Stimulated activated CD4-positive, alpha-beta T cell treated with anti-CD3 and anti-CD28 coated beads, Interleukin-15, amount 100 ng/mL, for 48 hours (primary cell): ENCODE results near the gene FGFR3.
"Not testable (repeated sequence)": the region's sequence is repeated elsewhere in the genome, so short reads cannot be mapped to it uniquely, and the experiment has no call there.

ENCODE experiments used
- DNase-seq, 2 donors: peaks; one replicate each; pipeline ENCODE4 v3.0.0-alpha.2; 2020; ENCODE audit warnings: low read depth in 2 of 2

FGFR3 gene

DNA sequence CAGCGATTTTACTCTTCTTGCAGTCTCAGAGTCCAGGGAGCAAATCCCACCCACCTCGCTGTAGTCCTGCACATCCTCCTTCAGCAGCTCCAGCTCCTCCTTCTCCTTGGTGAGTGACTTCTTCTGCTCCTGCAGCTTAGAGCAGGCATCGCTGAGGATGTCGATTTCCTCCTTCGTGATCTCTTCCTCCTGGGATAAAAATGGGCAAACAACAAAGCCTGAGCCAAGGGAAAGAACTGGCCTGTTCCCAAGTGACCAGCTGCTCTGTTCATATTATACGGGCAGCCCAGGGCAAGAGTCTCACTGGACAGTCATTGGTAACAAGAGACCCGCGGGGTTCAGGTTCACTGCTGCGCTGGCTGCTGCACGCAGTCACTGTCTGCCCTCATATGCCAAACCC, 26.2 kb downstream of the FGFR3 start:
- no peak for DNase-seq

DNA sequence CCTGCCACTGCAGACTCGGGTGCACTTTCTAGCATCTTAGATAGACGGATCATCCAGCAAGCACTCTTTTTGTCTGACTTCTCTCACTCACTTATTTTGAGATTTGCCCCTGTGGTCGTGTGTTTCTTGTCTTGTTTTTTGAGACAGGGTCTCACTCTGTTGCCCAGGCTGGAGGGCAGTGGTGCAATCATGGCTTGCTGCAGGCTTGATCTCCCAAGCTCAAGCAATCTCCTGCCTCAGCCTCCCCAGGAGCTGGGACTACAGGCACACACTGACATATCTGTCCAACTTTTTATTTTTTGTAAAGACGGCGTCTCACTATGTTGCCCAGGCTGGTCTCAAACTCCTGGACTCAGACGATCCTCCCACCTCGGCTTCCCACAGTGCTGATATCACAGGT, 26.7 kb downstream of the FGFR3 start:
- no peak for DNase-seq

DNA sequence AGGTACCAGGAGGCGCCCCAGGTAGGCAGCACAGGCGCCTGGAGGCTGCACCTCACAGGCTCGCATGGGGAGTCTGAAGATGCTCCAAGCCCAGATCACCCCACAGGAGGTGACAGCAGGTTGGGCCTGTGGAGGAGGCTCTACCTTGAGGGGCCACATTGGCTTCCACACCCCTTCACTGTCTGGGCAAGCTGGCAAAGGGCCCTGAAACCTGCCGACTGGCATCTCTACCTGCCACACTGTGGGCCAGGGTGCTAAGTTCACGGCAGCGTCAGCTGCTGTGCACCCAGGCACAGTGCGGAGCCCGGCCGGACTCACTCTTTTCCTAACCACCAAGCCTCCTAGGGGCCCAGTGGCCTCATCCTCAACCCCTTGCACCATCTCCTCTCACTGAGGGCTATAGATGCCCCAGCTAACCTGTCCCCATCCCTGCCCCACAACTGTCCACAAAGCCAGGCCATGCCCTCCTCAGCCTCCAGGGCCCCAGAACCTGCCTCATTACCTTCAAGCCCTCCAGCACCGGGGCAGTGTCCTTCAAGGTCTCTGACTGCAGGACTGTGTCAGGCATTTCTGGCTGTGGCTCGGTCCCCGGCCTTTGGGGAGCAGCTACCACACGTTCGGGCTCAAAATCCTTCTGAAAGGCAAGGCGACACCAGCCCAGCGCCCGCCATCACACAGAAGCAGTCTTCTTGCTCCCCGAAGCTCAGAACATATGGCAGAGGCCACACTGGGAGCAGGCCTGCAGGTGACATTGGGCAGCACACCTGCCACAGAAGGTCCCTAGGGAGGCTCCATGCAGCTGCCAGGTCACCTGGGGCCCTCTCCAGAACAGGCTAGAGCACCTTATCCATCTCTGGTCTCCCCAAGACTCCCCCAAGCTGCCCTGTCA, 28.8 kb downstream of the FGFR3 start:
- no peak for DNase-seq

DNA sequence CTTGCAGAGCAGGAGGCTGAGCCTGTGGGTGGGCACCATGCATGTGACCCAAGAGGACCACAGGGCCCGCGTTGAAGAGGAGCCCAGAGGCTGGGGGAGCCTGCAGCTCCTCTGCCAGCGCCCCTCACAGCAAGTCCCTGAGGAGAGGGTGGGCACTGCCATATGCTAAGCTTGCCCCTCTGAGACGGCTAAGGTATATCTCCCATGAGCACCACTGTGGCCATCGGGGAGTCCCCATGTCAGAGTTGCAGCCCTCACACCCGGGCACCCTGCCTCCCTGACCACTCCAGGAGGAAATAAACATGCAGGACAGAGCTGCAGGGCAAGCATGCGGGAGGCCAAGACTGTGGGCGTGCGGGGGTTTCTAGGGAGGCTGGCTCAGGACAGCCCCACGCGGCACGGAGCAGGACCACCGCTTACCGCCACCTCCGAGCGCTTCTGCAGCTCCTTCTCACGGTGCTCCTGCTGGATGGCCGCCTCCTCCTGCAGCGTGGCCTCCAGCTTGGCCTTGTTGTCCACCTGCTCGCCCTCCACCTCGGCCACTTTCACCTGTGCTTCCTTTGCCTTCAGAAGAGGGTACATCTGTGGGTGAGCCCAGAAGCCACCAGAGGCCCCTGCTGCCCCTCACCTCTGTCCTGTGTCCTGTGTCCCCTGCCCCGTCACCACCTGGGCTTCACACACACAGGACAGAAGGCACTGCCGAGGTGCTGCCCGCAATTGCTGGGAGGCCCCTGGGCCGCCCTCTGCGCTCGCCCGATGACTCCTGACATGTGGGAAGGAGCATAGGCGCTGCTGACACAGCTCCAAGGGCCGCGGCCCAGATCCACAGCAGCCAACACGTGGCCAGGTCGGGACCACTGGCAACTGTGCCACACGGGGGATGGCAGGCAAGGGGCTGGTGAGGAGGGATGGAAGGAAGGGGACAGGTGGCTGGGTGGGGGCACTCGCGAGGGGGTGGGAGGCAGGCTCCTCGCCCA, 29.8 kb downstream of the FGFR3 start:
- DNase-seq, result no peak

DNA sequence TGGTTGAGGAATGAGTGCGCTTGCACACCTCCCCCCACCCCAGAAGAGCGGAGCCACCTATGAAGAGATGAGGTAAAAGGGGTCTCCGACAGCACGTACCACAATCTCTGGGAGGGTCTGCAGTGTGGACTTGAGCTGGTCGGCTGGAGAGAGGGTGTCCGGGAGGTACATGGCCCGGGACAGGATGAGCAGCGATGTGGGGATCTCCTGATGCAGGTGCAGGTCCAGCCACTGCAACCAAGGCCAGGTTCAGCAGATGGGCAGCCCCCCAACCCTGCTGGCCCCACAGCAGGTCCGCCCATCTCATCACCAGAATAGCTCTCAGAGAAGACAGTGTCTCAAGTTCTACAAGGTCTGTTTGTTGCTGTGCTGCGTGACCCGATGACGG, 30.4 kb downstream of the FGFR3 start:
- DNase-seq, result no peak

DNA sequence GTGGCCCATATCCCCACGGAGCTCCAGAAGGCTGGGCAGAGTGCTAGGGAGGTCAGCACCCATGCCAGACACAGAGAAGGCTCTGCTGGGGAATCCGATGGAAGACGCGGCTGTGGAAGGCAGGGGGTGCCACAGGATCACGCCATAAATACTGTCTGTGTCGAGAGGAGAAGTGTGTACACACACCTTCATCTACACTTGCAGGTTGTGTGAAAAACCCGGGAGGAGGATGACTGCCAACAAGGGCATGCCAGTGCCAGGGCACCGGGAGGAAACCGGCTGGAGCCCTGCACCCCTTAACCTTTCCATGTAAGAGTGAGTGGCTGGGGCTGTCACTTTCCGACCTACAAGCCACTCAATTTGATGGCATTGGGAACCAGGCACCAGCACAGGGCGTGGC, 31.7 kb downstream of the FGFR3 start:
- DNase-seq, result no peak

DNA sequence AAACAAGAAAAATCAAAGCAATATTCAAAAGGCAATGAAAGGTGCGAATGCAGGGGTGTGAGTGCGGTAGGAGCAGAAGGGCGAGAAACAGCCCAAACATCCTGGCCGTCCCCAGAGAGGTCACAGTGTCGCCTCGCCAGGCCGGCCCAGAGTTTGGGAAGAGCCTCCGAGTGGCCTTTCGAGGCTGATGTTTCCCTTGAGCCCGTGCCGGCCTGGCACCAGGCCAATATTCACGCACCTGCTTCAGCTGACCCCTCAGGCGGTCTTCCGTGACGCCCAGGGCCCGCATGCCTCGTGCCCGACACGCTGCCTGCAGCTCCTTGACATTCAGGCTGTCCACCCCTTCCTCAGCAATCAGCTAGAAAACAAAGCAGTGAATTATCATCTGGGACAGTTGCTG, 32.2 kb downstream of the FGFR3 start:
- no peak for DNase-seq

DNA sequence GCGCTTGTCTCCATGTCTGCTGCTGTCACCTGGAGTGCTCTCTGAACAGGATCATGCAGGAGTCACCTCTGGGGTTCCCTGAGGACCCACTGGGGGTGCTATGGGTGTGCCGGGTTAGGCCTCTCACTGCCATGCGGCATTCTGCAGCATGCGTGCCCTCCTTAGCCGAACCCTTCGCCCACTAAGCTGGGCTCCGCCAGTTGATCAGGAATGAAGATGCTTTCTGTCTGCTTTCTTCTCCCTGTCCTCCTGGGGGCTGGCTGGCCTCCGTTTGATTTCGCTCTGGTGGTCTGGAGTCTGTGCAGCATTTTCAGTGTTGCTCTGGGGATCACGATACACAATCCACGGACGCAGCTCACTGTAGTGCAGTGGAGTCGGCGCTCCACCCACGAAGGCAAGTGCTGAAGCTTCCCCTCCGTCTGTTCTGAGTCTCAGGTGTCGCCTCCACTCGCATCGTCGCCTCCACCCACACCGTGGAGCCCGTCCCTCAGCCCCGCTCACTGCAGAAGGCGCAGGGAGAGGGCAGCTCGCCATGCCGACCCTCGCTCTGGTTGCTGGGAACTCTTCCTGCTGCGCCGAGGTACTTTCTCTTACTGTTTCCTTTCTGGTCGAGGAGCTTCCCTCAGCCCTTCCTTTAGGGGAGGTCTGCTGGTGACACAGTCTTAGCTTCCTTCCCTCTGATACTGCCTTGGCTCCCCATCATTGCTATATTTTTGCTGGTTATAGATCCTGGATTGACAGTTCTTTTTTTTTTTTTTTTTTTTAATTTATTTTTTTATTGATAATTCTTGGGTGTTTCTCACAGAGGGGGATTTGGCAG, 33.6 kb downstream of the FGFR3 start:
- DNase-seq, result no peak

DNA sequence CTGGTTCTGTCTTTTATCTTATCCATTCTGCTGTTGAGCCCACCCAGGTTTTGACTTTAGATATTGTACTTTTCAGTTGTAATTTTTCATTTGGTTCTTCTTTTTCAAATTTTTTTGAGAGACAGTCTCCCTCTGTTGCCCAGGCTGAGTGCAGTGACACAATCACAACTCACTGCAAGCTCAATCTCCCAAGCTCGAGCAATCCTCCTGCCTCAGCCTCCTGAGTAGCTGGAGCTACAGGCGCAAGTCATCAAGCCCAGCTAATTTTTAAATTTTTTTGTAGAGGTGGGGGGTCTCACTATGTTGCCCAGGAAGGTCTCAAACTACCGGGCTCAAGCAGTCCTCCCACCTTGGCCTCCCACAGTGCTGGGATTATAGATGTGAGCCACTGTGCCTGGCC, 37.1 kb downstream of the FGFR3 start:
- no peak for DNase-seq

DNA sequence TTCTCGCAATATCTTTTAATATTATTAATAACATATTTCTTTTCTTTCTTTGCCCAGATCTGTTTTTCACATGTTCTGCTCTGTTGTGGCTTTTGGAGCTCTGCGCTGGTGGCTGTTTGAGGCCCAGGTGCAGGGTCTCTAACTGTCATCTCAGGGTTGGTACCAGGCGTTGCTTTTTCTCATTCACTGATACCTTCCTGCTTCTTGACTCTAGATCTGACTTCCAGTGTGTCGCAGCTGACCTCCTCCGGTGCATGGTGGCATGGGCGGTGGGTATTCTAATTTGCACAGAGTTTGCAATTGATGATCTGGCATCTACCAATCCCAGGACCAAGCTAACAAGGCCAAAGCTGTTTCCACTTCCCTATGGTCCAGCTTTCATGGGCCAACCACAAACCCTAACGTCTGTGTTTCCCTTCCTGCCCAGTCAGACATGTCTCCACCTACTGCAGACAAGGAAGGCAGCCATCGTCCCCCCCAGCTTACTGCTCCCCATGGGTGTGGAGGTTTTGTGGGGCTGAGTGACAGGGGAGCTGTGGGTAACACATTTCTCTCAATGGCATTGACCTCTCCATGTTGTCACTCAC, 37.6 kb downstream of the FGFR3 start:
- DNase-seq, result no peak

DNA sequence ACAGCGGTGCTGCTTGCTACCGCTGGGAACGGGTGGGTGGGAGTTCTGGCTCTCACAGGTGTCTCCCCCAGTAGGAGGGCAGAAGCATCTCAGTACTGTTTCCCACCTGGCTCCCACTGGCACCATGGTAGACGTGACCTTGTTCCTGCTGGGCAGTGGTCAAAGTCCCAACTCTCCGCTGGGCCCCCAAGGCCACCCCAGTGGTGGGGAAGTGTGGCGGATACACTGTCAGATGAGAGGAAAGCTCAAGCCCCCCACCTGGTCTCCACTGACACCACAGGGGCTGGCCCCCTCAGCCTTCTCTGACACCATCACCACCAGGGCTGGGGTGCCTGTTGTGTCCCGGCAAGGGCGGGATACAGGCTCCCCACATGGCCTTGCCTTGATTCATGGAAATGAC, 38.2 kb downstream of the FGFR3 start:
- no peak for DNase-seq

DNA sequence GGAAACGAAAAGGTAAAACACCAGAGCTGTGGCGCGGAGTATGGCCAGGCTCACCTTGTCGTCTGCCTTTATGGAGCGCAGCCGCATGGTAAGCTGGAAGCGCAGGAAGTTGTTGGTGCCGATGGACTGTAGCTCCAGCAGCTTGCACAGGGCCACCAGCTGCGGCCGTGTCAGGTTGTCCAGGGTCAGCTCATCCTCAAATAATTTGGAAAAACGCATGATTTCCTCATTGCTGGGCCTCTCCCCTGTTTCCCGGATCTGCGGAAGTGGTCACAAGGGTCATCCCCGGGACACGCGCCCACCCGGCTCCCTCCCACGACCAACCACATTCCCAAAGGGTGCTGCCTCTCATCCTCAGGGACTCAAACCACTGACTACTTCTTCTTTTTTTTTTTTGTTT, 39.6 kb downstream of the FGFR3 start:
- DNase-seq, result no peak

DNA sequence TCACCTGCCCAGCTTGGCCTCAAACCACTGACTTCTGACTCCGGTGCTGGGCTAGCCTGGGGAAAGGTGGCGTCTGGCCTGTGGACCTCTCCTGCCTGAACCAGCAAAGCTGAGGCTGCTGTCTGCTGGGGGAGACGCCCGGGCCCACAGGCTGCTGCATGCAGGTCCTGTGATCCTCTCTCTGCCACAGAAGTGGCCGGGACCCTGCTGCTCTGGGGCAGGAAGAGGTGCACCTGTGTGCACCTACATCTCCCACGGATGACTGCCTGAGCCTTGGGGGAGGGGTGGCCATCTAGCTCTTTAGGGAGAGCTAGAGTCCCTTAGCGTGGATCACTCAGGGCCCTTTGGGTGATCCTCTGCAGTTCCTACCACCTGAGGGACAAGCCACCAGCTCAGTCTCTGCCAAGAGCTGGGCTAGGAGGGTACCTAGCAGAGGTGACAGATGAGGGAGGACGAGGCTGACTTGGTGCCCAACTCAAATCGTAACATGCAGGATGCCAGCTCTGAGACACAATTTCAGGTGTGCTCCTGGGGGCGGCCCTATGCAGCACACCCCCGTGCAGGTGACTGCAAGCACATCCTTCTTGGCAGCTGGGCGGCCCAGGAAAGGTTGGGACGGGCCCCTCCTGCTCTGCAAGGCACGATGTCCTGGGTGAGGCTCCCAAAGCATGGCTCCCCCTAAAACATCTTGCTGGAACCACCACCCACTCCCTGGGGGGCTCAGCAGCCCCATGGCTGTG, 40.4 kb downstream of the FGFR3 start:
- DNase-seq, result no peak

DNA sequence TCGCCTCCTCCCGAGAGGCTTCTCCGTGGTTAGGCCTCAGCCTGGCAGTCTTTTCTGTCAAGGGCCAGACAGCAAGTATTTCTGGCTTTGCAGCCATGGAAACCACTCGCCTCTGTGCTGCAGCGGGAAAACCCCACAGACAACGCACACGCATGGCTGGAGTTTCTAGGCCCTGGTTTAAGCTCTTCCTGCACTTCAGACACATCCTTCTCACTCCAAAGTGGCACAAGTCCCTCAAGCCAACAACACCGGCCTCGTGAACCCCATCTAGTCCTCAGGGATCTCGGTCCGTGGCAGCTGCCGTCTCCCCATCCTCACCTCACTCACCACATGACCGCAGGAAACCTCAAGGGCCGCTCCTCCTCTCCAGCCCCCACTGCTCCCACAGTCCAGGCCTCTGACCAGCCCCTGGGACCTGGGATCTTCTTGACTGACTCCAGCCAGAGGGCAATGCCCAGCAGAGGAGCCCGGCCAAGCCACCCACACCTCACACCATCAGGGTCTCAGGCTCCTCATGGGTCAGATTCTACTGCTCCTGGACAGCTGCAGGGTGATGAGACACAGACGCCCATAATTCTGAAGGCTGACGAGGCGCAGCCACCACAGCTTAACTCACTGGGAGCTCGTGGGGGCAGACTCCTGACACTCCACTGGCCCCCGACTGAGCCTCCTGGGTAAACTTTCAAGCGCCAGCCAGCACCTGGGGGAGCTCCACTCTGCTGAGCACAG, 41.1 kb downstream of the FGFR3 start:
- DNase-seq, result no peak

DNA sequence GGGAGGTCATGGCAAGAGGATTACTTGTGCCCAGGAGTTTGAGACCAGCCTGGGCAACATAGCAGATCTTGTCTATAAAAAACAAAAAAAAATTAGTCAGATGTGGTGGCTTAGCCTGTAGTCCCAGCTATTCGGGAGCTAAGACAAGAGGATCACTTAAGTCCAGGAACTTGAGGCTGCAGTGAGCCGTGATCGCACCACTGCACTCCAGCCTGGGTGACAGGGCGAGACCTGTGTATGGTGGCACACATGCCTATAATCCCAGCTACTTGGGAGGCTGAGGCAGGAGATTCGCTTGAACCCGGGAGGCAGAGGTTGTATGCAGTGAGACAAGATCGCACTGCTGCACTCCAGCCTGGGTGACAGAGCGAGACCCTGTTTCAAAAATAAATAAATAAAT, 42.7 kb downstream of the FGFR3 start:
- DNase-seq, result not testable (repeated sequence)

DNA sequence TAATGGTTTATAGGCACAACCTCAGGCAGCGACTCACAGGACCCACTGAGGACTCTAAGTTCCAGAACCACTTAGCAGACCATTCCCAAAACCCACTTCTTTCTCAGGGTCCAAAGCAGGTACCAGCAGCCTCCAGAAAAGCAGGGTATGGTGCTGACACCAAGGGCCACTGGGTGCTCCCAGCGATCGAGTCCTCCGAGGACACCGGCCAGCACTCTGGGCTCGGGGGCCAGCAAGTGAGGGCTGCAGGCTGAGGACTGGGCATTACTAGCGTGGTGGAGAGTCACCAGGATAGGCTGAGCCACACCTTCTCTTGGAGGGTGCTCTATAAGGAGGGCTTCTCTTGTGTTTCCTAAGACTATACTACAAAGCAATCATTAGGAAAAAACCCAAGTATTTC, 43.6 kb downstream of the FGFR3 start:
- no peak for DNase-seq

DNA sequence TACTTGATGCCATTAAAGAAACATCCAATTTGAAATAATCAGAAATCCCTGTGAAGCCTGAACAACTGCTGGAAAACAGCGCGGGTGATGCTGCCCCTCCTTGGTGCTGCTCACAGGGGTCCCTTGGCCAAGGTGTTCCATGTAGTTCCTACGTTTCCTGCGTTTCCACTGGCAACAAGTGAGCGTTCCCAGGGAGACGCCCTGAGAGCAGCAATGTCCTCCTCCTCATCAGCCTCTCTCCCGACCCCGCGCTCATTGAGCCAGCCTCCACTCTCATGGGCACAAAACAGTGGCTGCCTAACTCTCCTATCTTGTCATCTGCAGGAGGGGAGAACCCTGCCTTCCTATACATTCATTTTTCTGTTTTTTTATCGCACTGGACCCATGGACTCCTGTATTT, 44.0 kb downstream of the FGFR3 start:
- DNase-seq, result no peak

DNA sequence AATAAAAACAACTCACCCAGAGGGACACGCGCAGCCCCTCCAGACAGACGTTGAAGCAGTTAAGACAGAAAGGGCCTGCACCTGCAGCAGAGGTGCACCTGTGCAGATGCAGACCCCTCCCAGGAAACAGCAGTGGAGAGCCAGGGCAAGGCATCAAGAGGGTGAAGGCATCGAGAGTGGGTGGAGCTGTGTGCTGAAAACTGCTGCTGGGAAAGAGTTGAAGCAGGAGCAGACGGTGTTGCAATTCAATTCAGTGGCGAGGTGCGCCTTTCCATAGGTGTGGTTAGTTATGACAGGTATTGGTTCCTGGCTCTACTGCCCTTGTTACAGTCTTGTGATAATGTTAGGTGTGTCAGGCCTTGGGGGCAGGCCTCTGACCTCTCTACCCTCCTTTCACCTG, 46.2 kb downstream of the FGFR3 start:
- DNase-seq, result no peak

DNA sequence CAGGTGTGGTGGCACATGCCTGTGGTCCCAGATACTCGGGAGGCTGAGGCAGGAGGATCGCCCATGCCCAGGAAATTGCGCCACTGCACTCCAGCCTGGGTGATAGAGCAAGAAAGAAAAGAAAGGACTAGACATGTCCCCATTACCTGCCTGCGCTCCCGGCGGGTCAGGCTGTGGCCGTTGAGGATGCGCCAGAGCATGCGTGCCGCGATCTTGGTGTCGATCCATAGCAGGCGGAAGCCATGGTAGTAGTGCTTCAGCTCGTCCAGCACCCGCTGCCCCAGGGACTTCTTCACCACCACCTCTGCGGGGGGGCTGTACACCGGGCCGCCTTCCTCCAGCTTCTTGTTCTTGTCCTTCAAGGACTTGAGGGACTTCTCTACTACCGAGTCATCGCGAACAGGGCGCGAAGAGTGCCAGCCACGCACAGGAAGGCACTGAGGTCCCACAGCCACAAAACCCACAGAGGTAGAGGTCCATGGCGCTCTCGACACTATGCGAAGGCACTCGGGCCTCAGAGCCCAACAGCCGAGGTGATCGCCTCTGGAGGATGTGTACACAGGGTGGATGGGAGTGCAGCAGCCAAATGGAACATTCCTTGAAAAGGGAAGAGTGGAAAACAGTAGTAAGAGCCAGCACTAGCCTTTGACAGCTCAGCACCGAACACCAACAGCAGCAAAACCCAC, 48.3 kb downstream of the FGFR3 start:
- no peak for DNase-seq

DNA sequence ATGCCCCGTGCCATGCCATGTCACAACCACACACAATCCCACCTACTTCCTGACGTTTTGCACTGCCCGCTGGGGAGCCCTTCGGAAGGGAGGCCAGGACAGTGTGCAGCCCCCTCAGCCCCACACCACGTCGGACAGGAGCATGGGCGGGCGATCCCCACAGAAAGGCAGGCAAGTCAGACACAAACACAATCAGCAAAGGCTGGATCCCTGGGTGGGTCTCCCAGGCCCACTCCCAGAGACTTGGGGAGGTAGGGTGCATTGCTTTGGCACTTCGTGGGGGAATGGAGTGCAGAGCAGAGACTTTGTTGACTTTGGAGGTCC, 48.8 kb downstream of the FGFR3 start:
- DNase-seq, result no peak
